Measurements from ENCODE around the gene HDLBP. TPM values are rescaled to one million over a fixed set of nuclear protein-coding genes. Genes with fewer than 3 reads are reported as not detected.

The HDLBP gene
- total RNA-seq, 1 donor from 2014 or later, result 922 TPM

DNA sequence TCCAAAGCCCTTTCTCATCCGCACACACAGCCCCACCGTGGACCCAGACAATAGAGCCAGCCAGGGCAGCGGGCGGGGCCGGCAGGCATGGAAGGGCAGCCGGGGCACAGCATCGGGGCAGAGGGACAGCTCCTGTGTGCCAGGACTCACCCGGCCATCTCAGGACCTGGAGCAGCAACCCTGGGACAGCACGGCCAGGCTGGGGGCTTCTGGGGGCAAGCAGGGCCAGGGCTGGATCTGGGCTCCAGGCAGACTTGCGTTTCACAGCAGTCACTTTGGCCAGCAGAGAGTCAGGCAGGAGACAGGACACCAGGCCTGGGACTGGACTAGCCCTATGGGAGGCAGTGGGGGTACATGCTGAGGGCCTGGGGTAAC, 111.5 kb downstream of the HDLBP start:
- Histone ChIP-seq H2AFZ (ENCODE audit: low read depth, low read length) (no peak overlapping the region), H3K9ac (ENCODE audit: low read length) (no peak overlapping the region), H3K36me3 (ENCODE audit: insufficient read depth, low read length) (no peaks in the 10 kb centered on the region), H4K20me1 (ENCODE audit: insufficient read depth, low read length) (no peaks in the 10 kb centered on the region), H3K4me1 (ENCODE audit: insufficient read depth, low read length) (no peaks in the 10 kb centered on the region), H3K27me3 (ENCODE audit: insufficient read depth, low read length) (no peaks in the 10 kb centered on the region), H3K79me2 (ENCODE audit: insufficient read depth, low read length) (no peaks in the 10 kb centered on the region), H3K27ac (ENCODE audit: low read depth, low read length) (no peak overlapping the region), H3K4me2 (ENCODE audit: low read length) (no peak overlapping the region), H3K4me3 (ENCODE audit: insufficient read depth, low read depth, low read length) (no peak overlapping the region), H3K9me3 (ENCODE audit: insufficient read depth, low read depth, low read length) (no peaks in the 10 kb centered on the region)
- FAIRE-seq (no peak), DNase-seq (ENCODE audit: low read depth) (no peak)
- Mint-ChIP-seq H3K4me3 (ENCODE audit: unreplicated experiment) (no peak overlapping the region), H3K27me3 (ENCODE audit: low read depth, unreplicated experiment) (peaks cover 5% of the 10 kb centered on the region), H3K27ac (ENCODE audit: unreplicated experiment) (no peak overlapping the region), H3K9me3 (ENCODE audit: unreplicated experiment) (no peaks in the 10 kb centered on the region), H3K4me1 (ENCODE audit: low read depth, unreplicated experiment) (no peaks in the 10 kb centered on the region), H3K36me3 (ENCODE audit: low read depth, unreplicated experiment) (no peaks in the 10 kb centered on the region)
- TF ChIP-seq, protein P1, sequence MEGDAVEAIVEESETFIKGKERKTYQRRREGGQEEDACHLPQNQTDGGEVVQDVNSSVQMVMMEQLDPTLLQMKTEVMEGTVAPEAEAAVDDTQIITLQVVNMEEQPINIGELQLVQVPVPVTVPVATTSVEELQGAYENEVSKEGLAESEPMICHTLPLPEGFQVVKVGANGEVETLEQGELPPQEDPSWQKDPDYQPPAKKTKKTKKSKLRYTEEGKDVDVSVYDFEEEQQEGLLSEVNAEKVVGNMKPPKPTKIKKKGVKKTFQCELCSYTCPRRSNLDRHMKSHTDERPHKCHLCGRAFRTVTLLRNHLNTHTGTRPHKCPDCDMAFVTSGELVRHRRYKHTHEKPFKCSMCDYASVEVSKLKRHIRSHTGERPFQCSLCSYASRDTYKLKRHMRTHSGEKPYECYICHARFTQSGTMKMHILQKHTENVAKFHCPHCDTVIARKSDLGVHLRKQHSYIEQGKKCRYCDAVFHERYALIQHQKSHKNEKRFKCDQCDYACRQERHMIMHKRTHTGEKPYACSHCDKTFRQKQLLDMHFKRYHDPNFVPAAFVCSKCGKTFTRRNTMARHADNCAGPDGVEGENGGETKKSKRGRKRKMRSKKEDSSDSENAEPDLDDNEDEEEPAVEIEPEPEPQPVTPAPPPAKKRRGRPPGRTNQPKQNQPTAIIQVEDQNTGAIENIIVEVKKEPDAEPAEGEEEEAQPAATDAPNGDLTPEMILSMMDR (IDR thresholded peaks at IDR 0.05; ENCODE audit: insufficient read depth, low read depth, low read length), result no peak
- no peak for TF ChIP-seq EZH2 (IDR thresholded peaks at IDR 0.05; ENCODE audit: insufficient read depth, low read length)

DNA sequence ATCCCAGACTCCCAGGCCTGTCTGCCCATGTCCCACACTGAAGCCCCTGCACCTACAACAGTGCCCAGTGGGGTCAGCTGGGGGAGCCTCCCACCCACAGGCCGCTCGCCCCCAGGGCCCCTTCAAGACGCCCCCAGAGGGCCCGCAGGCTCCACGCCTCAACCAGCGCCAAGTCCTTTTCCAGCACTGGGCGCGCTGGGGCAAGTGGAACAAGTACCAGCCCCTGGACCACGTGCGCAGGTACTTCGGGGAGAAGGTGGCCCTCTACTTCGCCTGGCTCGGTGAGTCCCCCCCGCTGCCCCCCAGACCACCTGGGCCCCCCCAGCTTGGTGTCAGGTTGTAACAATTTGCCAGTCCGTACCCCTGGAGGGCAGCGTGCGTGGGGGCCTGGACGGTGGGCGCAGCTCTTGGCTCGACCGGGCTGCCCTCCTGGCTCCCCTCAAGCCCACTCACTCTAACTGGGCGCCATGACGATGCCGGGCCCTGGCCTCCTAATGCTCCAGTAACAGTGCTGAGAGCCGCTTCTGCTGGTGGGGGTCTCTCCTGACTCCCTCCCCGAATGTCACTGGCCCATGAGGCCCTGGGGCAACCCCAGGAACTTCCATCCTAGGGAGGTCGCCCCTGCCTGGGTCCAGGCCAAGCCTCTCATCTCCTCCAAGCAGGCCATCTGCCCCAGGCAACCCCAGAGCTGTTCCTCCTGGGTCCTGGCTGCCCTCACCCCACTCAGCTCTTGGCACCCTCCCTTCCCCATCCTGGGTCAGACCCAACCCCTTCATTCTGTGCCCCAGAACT, 112.1 kb downstream of the HDLBP start:
- Mint-ChIP-seq H3K27me3 (ENCODE audit: low read depth, unreplicated experiment) (peaks cover 11% of the 10 kb centered on the region), H3K36me3 (ENCODE audit: low read depth, unreplicated experiment) (no peaks in the 10 kb centered on the region), H3K27ac (ENCODE audit: unreplicated experiment) (no peak overlapping the region), H3K9me3 (ENCODE audit: unreplicated experiment) (no peaks in the 10 kb centered on the region), H3K4me3 (ENCODE audit: unreplicated experiment) (no peak overlapping the region), H3K4me1 (ENCODE audit: low read depth, unreplicated experiment) (no peaks in the 10 kb centered on the region)
- Histone ChIP-seq H3K4me1 (ENCODE audit: insufficient read depth, low read length) (no peaks in the 10 kb centered on the region), H2AFZ (ENCODE audit: low read depth, low read length) (no peak overlapping the region), H3K4me2 (ENCODE audit: low read length) (no peak overlapping the region), H3K36me3 (ENCODE audit: insufficient read depth, low read length) (no peaks in the 10 kb centered on the region), H3K9me3 (ENCODE audit: insufficient read depth, low read depth, low read length) (no peaks in the 10 kb centered on the region), H3K4me3 (ENCODE audit: insufficient read depth, low read depth, low read length) (no peak overlapping the region), H3K79me2 (ENCODE audit: insufficient read depth, low read length) (no peaks in the 10 kb centered on the region), H3K9ac (ENCODE audit: low read length) (no peak overlapping the region), H3K27me3 (ENCODE audit: insufficient read depth, low read length) (peaks cover 5% of the 10 kb centered on the region), H4K20me1 (ENCODE audit: insufficient read depth, low read length) (no peaks in the 10 kb centered on the region), H3K27ac (ENCODE audit: low read depth, low read length) (no peak overlapping the region)
- no peak for TF ChIP-seq EZH2 (IDR thresholded peaks at IDR 0.05; ENCODE audit: insufficient read depth, low read length)
- TF ChIP-seq, protein P1 (IDR thresholded peaks at IDR 0.05; ENCODE audit: insufficient read depth, low read depth, low read length), result no peak
- DNase-seq (ENCODE audit: low read depth) (no peak), FAIRE-seq (no peak)

DNA sequence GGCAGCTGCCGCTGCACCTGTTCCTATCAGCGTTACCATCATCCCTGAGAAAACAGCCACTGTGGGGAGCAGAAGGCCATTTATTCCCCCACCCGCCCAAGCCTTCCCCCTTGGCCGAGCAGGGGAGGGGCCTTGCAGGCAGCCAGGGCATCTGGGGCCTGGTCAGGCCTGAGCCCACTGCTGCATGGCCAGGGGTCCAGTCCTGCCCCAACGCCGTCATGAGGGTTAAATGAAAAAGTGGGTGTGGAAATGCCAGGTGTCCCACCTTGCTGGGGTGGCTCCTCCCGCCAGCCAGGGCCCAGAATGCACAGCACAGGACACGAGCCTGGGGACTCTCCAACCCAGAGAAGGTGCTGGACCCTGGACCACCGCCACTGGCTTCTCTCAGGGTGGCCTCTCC, 112.8 kb downstream of the HDLBP start:
- Mint-ChIP-seq H3K9me3 (ENCODE audit: unreplicated experiment) (no peaks in the 10 kb centered on the region), H3K4me3 (ENCODE audit: unreplicated experiment) (no peak overlapping the region), H3K4me1 (ENCODE audit: low read depth, unreplicated experiment) (no peaks in the 10 kb centered on the region), H3K27ac (ENCODE audit: unreplicated experiment) (no peak overlapping the region), H3K27me3 (ENCODE audit: low read depth, unreplicated experiment) (peaks cover 17% of the 10 kb centered on the region), H3K36me3 (ENCODE audit: low read depth, unreplicated experiment) (no peaks in the 10 kb centered on the region)
- Histone ChIP-seq H3K79me2 (ENCODE audit: insufficient read depth, low read length) (no peaks in the 10 kb centered on the region), H3K4me3 (ENCODE audit: insufficient read depth, low read depth, low read length) (no peak overlapping the region), H2AFZ (ENCODE audit: low read depth, low read length) (no peak overlapping the region), H4K20me1 (ENCODE audit: insufficient read depth, low read length) (no peaks in the 10 kb centered on the region), H3K27me3 (ENCODE audit: insufficient read depth, low read length) (peaks cover 5% of the 10 kb centered on the region), H3K36me3 (ENCODE audit: insufficient read depth, low read length) (no peaks in the 10 kb centered on the region), H3K4me1 (ENCODE audit: insufficient read depth, low read length) (no peaks in the 10 kb centered on the region), H3K9ac (ENCODE audit: low read length) (no peak overlapping the region), H3K27ac (ENCODE audit: low read depth, low read length) (no peak overlapping the region), H3K4me2 (ENCODE audit: low read length) (no peak overlapping the region), H3K9me3 (ENCODE audit: insufficient read depth, low read depth, low read length) (no peaks in the 10 kb centered on the region)
- TF ChIP-seq, protein P1 (IDR thresholded peaks at IDR 0.05; ENCODE audit: insufficient read depth, low read depth, low read length), result no peak
- no peak for TF ChIP-seq EZH2 (IDR thresholded peaks at IDR 0.05; ENCODE audit: insufficient read depth, low read length)
- FAIRE-seq, result no peak
- DNase-seq (ENCODE audit: low read depth), result no peak

Data from astrocyte (in vitro differentiated cells and primary cell).